Epithelial cell of proximal tubule (primary cell): ENCODE measurements around the gene HTR1E. TPM values are rescaled to one million over a fixed set of nuclear protein-coding genes. Genes with fewer than 3 reads are reported as not detected.

ENCODE experiments used
- DNase-seq: peaks from one replicate; pipeline ENCODE4 v3.0.0-alpha.2; 2011; ENCODE audit warnings: low read depth
- H3K4me3 ChIP-seq: 2 replicates; pipeline ENCODE4 v1.5.1; 2011; ENCODE audit warnings: low read depth, mild to moderate bottlenecking, low read length
- CTCF ChIP-seq: conservative IDR thresholded peaks from 2 replicates; pipeline ENCODE4 v1.5.1; 2012; ENCODE audit warnings: low read depth, mild to moderate bottlenecking, low read length
- total RNA-seq: library from RNA; depleted of rRNA; stranded (reverse); fragments of >200 nt; gene quantifications from 2 replicates; pipeline ENCODE4 v1.2.3, GENCODE V29; 2015

Gene HTR1E
- total RNA-seq, 1 donor from 2014 or later, result not detected

- peak; percentile 71 for TF ChIP-seq CTCF
- peak; percentile 1 for DNase-seq
- no peak overlapping the region for H3K4me3 ChIP-seq
Observed at GRCh38 chr6:87029711-87030314, 92.5 kb downstream of the HTR1E start.

- DNase-seq, result no peak
- TF ChIP-seq CTCF, result no peak
- H3K4me3 ChIP-seq, result no peak overlapping the region
Observed at GRCh38 chr6:87040729-87041128, 103.4 kb downstream of the HTR1E start.

GRCh38 chr6:87045521-87046075, 108.3 kb downstream of the HTR1E start:
- H3K4me3 ChIP-seq, result no peak overlapping the region
- TF ChIP-seq CTCF, result no peak
- no peak for DNase-seq

GRCh38 chr6:87049779-87050178, 112.5 kb downstream of the HTR1E start:
- no peak overlapping the region for H3K4me3 ChIP-seq
- TF ChIP-seq CTCF, result no peak
- no peak for DNase-seq

- no peak for TF ChIP-seq CTCF
- no peak for DNase-seq
Observed at GRCh38 chr6:87053312-87053711, 116.0 kb downstream of the HTR1E start.

GRCh38 chr6:87054143-87054833, 117.0 kb downstream of the HTR1E start:
- no peak for TF ChIP-seq CTCF

More at GRCh38 chr6:87053312-87053711, 116.0 kb downstream of the HTR1E start:
- no peak overlapping the region for H3K4me3 ChIP-seq

More at GRCh38 chr6:87054143-87054833, 117.0 kb downstream of the HTR1E start:
- no peak overlapping the region for H3K4me3 ChIP-seq
- DNase-seq, result no peak
